HG02938 (cell line): ENCODE data around the gene IL1RAPL1.

Experiments used
- ATAC-seq: cut with Tn5 transposase; IDR thresholded peaks from one replicate; pipeline ENCODE4 v1.9.1; 2021; ENCODE audit warnings: mild to moderate bottlenecking, moderate library complexity; ENCODE audit not compliant: unreplicated experiment

IL1RAPL1 gene

GRCh38 chrX:28625223-28625622, 38.0 kb downstream of the IL1RAPL1 start:
- no peak for ATAC-seq

- no peak for ATAC-seq
Observed at GRCh38 chrX:28626515-28626914, 39.3 kb downstream of the IL1RAPL1 start.

DNA sequence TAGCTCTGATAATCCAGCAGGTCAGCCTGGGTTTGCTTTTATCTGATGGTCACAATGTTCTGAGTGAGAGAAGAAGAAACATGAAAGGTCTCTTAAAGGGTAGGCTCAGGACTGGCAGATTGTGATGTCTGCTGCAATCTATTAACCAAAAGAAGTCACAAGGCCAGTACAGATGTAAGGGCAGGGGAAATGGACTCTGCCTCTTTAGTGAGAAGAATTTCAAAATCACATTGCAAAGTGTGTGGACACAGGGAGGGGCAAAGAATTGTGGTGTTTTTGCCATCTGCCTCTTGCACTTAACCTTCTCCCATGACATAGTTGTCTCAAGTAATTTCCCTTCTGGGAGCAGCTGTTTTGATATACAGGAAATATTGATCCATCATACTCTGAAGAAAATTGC, 40.9 kb downstream of the IL1RAPL1 start:
- no peak for ATAC-seq

DNA sequence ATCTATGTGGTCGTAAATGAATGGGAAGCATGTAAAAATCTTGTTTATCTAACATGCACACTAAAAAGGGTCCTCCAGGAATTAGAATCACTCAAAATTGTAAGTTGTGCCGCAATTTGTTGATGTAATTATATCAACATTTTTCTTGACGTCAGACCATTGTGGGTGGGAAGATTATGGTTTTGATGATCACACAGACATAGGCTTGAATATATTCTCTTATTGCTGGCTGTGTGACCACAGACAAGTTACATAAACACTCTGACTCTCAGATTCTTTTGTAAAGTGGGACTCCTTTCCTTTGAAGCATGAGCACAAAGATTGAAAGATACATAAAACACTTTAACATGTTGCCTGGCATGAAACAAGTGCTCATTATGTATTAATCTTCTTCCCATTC, 51.5 kb downstream of the IL1RAPL1 start:
- ATAC-seq, result no peak

- no peak for ATAC-seq
Observed at GRCh38 chrX:28639451-28639850, 52.2 kb downstream of the IL1RAPL1 start.

GRCh38 chrX:28649541-28649940, 62.3 kb downstream of the IL1RAPL1 start:
- ATAC-seq, result no peak

DNA sequence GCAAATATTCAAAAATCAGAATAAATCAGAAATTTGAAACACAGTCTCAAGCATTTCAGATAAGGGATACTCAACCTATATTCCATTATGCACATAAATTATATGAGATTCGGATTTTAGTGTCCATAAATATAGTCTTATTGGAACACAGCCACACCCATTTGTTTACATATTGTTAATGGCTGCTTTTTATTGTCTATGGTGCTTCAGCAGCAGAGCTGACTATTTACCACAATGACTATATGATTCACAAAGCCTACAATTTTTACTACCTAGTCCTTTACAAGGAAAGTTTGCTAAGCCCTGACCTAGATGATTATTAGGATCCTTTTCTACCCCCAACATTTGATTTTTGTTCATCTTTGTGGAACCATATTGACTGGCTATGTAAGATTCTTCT, 63.9 kb downstream of the IL1RAPL1 start:
- no peak for ATAC-seq

DNA sequence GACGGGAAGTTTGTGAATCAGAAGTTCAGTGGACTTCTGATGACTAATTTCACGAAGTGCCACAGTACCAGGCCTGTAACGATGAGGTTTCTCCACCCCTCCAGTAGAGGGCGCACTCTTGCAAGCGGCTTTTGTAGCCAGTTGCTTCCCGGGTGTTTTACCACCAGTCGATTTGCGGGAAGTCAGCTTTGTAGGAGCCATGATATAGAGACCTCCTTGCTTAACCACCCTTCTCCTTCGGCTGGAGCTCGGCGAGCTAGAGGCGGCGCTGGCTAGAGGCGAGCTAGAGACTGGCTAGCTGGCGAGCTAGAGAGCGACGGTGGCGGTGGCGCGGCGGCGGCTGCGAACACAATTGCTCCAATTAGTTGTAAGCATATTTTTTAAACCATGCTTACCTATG, 72.0 kb downstream of the IL1RAPL1 start:
- no peak for ATAC-seq

GRCh38 chrX:28665778-28666177, 78.5 kb downstream of the IL1RAPL1 start:
- ATAC-seq, result no peak

DNA sequence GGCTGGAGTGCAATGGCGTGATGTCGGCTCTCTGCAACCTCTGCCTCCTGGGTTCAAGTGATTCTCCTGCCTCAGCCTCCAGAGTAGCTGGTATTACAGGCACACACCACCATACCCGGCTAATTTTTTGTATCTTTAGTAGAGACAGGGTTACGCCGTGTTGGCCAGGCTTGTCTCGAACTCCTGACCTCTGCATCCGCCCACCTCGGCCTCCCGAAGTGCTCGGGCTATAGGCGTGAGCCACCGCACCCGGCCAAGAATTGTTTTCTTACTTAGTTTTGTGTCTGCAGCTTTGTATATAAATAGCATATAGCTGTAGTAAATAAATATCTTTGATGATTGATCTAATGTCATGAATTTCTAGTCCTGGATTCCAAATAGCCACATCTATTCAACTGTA, 81.1 kb downstream of the IL1RAPL1 start:
- no peak for ATAC-seq

GRCh38 chrX:28668957-28669356, 81.7 kb downstream of the IL1RAPL1 start:
- ATAC-seq, result no peak

- ATAC-seq, result no peak
Observed at GRCh38 chrX:28670074-28670473, 82.8 kb downstream of the IL1RAPL1 start.

GRCh38 chrX:28675173-28675572, 87.9 kb downstream of the IL1RAPL1 start:
- ATAC-seq, result no peak

GRCh38 chrX:28693101-28693500, 105.9 kb downstream of the IL1RAPL1 start:
- no peak for ATAC-seq

GRCh38 chrX:28697732-28698131, 110.5 kb downstream of the IL1RAPL1 start:
- no peak for ATAC-seq

DNA sequence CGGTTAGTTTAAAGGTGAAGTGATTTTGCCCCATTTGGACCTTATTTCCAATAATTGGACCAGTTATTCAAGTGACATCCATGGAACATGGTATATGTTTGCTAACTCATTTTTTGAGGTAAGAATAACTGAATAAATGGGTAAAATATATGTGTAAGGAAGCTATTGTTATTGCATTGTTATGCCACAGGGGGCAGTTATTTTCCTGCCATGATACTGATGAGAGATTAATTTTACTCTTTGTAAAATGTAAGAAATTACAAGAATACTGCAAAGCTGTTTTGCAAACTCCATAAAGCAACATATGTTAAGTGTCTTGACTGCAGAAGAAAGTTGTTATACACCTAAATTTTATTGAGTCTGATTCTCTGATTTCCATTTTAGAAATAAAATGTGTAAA, 114.0 kb downstream of the IL1RAPL1 start:
- ATAC-seq, result no peak

DNA sequence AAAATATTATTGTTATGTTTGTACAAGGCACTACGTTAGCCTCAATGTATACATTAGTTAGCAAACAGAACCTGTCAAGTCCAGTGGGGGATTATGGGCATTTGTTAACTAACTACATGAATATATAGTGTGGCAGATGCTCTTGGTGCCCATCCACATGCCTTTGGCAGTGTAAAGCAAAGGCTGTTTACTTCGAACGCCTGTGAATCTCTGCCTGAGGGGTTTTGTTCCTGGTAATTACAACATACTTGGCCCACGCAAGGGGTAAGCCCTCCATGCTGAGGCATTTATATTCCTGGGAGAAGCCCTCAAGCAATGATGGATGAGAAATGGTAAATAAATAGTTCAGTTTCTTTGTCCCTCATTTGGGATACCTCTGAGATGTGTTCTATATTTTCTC, 119.7 kb downstream of the IL1RAPL1 start:
- ATAC-seq, result no peak

- no peak for ATAC-seq
Observed at GRCh38 chrX:28709421-28709820, 122.2 kb downstream of the IL1RAPL1 start.

DNA sequence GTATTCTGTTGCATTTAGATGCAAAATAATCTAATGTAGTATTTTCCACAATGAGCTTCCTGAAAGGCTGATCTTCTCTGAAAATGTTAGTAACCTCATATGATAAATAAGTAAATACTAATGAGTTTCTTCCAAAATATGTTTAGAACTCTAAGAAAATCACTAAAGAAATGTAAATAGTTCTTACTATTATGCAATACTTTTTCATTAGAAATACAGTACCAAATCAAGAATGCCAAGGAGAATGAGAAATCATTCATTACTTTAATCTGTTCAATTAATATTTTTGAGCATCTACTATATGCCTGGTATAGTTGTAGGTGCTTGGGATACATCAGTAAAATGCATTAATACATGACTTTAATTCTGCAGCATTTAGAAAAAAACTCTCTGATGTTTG, 130.6 kb downstream of the IL1RAPL1 start:
- no peak for ATAC-seq

DNA sequence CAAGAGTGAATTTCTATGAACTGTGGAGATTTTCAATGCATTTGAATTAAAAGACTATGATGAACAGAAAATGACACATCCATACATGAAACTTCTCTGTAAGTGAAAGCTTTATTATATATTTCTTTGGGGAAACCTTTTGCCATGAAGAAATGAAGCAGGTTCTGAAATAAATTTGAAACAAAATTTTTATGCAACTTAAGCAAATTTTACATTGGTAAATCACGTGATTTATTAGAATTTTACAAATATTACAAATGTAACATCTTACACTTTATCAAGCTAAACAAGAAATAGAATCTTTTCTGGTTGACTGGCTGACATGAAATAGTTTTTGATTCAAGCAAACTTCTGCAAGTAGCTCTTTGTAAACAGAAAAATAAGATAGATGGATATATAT, 131.2 kb downstream of the IL1RAPL1 start:
- no peak for ATAC-seq

DNA sequence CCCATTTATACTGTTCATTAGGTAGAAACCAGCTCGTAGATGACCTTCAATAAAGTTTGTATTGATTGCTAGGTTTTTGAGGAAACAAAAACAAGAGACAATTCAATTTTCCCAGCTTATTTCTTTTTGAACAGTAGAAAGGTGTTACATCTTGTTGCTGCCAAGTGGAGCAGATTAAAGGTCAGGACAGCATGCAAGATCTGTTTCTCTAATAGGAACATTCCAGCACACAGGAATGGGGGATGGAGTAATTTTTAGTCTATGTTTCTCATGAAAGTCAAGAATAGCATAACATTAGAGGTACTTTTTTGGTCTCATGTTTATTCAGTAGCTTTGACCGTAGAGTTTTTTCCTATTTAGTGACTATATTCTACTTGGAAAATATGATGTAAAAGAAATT, 132.4 kb downstream of the IL1RAPL1 start:
- no peak for ATAC-seq

DNA sequence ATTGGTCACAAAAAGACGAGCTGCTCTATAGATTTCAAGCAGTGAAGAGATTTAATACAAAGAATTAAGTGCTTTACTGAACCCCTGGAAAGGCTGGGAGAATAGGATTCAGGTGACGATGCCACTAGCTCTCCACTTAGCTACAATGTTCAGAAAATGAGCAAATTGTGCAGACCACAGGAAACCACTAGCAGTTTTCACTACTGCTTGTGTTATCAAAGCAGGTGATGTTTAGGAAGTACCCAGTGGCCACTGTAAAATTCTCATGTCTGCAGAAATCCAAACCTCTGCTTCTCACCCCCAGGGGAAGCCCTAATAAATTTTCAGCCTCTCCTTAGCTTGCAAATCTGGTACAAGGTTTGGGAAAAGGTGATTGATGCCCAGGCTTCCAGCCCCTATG, 165.1 kb downstream of the IL1RAPL1 start:
- no peak for ATAC-seq

DNA sequence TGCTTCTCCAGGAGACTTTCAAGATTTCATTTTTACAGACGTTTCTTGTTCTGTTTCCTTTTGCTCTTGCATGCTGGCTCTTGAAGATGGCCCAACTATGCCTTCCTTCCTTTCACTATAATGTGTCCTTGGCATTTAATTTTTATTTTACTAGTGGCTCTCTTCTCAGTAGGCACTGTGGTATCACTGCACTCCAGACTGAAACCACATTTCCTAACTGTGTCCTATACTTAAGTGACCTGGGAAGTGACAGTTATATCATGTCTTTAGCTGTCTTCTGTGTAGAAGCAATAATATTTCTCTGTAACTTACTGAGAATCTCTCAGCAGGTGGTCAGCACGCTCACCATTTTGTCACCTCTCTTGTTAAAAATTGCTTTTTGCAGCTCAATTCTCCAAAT, 168.9 kb downstream of the IL1RAPL1 start:
- ATAC-seq, result no peak

GRCh38 chrX:28756647-28757046, 169.4 kb downstream of the IL1RAPL1 start:
- no peak for ATAC-seq
